Smooth muscle cell (in vitro differentiated cells): ENCODE measurements around the gene EPB41L2. TPM values are rescaled to one million over a fixed set of nuclear protein-coding genes. Genes with fewer than 3 reads are reported as not detected.
A peak's percentile ranks its signal among the peaks of the same experiment; 100 is the strongest.

ENCODE experiments used
- DNase-seq: peaks from one replicate; lab custom pipeline; 2025; ENCODE audit not compliant: unreplicated experiment; lab: John Stamatoyannopoulos, UW
- H2AFZ ChIP-seq: fragments of 200-600 bp; sonication (generic); 2 replicates; pipeline ENCODE4 v1.6.0; 2016; ENCODE audit warnings: antibody characterized with exemption, low read depth, mild to moderate bottlenecking
- H3F3A ChIP-seq: fragments of 200-600 bp; sonication (generic); 2 replicates; pipeline ENCODE4 v1.6.0; 2017; ENCODE audit warnings: antibody characterized with exemption, low read depth
- H3K27ac ChIP-seq: fragments of 200-600 bp; sonication (generic); 2 replicates; pipeline ENCODE4 v1.5.1; 2016; ENCODE audit warnings: low read depth, mild to moderate bottlenecking
- H3K27me3 ChIP-seq: fragments of 200-600 bp; sonication (generic); 2 replicates; pipeline ENCODE4 v1.6.1; 2016; ENCODE audit warnings: low read depth, mild to moderate bottlenecking
- H3K36me3 ChIP-seq: fragments of 200-600 bp; sonication (generic); 2 replicates; pipeline ENCODE4 v1.5.1; 2016; ENCODE audit warnings: low read depth
- H3K4me1 ChIP-seq: fragments of 200-600 bp; sonication (generic); 2 replicates; pipeline ENCODE4 v1.5.1; 2016; ENCODE audit warnings: low read depth
- H3K4me2 ChIP-seq: fragments of 200-600 bp; sonication (generic); 2 replicates; pipeline ENCODE4 v1.6.0; 2016; ENCODE audit warnings: mild to moderate bottlenecking
- H3K4me3 ChIP-seq: fragments of 200-600 bp; sonication (generic); 2 replicates; pipeline ENCODE4 v1.5.1; 2016; ENCODE audit warnings: mild to moderate bottlenecking
- H3K79me2 ChIP-seq: fragments of 200-600 bp; sonication (generic); 2 replicates; pipeline ENCODE4 v1.6.0; 2016; ENCODE audit warnings: low read depth, mild to moderate bottlenecking
- H3K9ac ChIP-seq: fragments of 200-600 bp; sonication (generic); 2 replicates; pipeline ENCODE4 v1.6.0; 2016; ENCODE audit warnings: low read depth
- H3K9me3 ChIP-seq: fragments of 200-600 bp; sonication (generic); replicated peaks from 2 replicates; pipeline ENCODE4 v1.5.1; 2016; ENCODE audit warnings: low read depth
- H4K20me1 ChIP-seq: fragments of 200-600 bp; sonication (generic); 2 replicates; pipeline ENCODE4 v1.6.0; 2016; ENCODE audit warnings: low read depth
- WGBS: methylation state at CpG from one replicate; pipeline ENCODE4 v1.1.7; 2016; ENCODE audit warnings: low lambda C conversion rate; 5-methylcytosine and 5-hydroxymethylcytosine counted together
- polyA plus RNA-seq: library from polyadenylated mRNA; unstranded; fragments of >200 nt; fragmentation: Nextera tagmentation; extraction: Ambion mirVana; gene quantifications from 2 replicates; pipeline ENCODE4 v1.2.1, GENCODE V29; 2016
- total RNA-seq: library from RNA; depleted of rRNA; stranded (reverse); fragments of >200 nt; gene quantifications from 2 replicates; pipeline ENCODE4 v1.2.3, GENCODE V29; 2014
- TF ChIP-seq, protein P1 (sequence below): fragments of 200-600 bp; sonication (generic); IDR thresholded peaks from 2 replicates; pipeline ENCODE4 v1.5.1; 2017; ENCODE audit warnings: borderline replicate concordance, mild to moderate bottlenecking, antibody characterized with exemption; ENCODE audit not compliant: insufficient read depth, poor library complexity, severe bottlenecking

The EPB41L2 gene
- total and polyA plus RNA-seq, 2 experiments from 2014 or later = 40.2 to 44.6 TPM

DNA sequence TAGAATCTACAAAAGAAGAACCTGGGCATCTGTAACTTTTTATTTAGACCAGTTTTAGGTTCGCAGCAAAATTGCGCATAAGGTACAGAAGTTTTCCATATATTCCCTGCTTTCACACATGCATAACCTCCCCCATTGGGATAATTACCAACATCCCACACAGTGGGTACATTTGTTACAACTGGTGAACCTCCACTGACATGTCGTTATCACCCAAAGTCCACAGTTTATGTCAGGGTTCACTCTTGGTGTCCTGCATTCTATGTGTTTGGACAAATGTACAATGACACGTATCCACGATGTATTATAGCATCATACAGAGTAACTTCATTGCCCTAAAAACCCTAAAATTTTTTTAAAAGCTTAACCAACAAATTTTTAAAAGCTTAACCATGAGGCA is 126.1 kb downstream of the EPB41L2 start:
- WGBS = 88% methylated on average over 5 of the region's 5 CpGs
- Histone ChIP-seq H3K27ac (no peak overlapping the region), H3K4me1 (peaks cover 47% of the 10 kb centered on the region), H4K20me1 (peaks cover 22% of the 10 kb centered on the region), H3K79me2 (peaks cover under 1% of the 10 kb centered on the region), H3F3A (peaks cover 6% of the 10 kb centered on the region), H2AFZ (no peak overlapping the region), H3K9ac (no peak overlapping the region), H3K4me3 (no peak overlapping the region), H3K27me3 (no peaks in the 10 kb centered on the region), H3K4me2 (no peak overlapping the region), H3K9me3 (no peaks in the 10 kb centered on the region), H3K36me3 (no peaks in the 10 kb centered on the region)
- no peak for DNase-seq
- TF ChIP-seq, protein P1, sequence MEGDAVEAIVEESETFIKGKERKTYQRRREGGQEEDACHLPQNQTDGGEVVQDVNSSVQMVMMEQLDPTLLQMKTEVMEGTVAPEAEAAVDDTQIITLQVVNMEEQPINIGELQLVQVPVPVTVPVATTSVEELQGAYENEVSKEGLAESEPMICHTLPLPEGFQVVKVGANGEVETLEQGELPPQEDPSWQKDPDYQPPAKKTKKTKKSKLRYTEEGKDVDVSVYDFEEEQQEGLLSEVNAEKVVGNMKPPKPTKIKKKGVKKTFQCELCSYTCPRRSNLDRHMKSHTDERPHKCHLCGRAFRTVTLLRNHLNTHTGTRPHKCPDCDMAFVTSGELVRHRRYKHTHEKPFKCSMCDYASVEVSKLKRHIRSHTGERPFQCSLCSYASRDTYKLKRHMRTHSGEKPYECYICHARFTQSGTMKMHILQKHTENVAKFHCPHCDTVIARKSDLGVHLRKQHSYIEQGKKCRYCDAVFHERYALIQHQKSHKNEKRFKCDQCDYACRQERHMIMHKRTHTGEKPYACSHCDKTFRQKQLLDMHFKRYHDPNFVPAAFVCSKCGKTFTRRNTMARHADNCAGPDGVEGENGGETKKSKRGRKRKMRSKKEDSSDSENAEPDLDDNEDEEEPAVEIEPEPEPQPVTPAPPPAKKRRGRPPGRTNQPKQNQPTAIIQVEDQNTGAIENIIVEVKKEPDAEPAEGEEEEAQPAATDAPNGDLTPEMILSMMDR = no peak

DNA sequence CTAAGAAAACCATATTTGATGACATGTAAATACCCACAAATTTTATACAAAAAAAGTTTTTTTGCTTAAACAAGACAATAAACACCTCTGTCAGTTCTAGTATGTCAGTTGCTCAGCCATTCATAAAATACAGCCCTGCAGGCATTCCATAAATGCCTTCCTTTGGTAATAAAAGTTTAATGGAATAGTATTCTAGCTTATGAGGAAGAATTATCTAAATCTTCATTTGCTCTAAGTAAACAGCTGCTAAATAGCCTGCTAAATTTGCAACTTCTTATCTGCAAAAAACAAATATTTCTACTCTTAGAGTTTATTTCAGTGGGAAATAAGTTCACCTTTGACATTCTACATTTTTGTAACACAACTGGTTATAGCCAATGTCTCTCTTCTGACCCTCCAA is 127.1 kb downstream of the EPB41L2 start:
- H3K4me1 ChIP-seq = peaks cover 47% of the 10 kb centered on the region
- peak overlapping the region; percentile 74 for H3K4me2 ChIP-seq
- TF ChIP-seq, protein P1 = no peak

DNA sequence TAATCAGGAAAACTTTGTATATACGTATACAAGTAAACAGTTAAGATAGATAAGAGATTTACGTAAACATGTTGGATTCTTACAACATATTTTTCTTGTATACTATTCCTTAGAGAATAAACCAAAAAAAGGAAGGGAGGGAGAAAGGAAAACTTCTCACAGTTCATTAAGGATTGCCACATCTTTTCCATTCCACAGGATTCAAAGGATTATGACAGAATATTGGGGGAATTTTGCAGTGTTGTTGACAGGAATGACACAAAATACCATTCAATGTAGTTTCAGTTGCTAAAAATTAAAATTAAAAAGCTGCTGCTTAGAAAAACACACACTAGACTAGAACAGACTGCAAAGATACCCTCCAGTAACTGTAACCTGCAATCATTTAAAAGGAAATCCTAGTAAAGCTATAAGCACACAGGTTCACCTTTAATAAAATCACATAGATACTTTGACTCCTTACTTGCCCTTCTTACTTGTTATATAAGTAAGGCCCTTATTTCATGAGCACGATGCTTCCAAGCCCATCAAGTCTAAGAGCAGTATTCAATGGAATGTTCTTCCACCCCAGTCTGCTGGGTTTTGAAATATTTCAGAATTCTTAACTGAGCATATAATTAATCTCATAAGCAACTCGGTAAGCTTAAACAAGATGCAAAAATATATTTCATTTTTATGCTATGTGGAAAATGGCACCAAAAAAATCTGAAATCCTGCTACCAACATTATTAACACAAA is 128.0 kb downstream of the EPB41L2 start:
- Histone ChIP-seq H3K9me3 (no peaks in the 10 kb centered on the region), H3F3A (peaks cover 6% of the 10 kb centered on the region), H3K79me2 (peaks cover 12% of the 10 kb centered on the region), H3K27me3 (no peaks in the 10 kb centered on the region), H4K20me1 (peaks cover 22% of the 10 kb centered on the region), H3K4me3 (no peak overlapping the region), H3K9ac (no peak overlapping the region), H2AFZ (no peak overlapping the region), H3K36me3 (no peaks in the 10 kb centered on the region), H3K4me1 (peaks cover 47% of the 10 kb centered on the region), H3K4me2 (peak overlapping the region; percentile 74), H3K27ac (peak overlapping the region; percentile 51)
- TF ChIP-seq, protein P1 = no peak
- DNase-seq = no peak
- 41% methylated on average over 4 of the region's 4 CpGs for WGBS

More for the DNA sequence above, 127.1 kb downstream of the EPB41L2 start:
- no peak for DNase-seq
- Histone ChIP-seq H3K4me3 (no peak overlapping the region), H3K27me3 (no peaks in the 10 kb centered on the region), H4K20me1 (peaks cover 22% of the 10 kb centered on the region), H2AFZ (no peak overlapping the region), H3F3A (peaks cover 6% of the 10 kb centered on the region), H3K36me3 (no peaks in the 10 kb centered on the region), H3K9ac (no peak overlapping the region), H3K79me2 (peaks cover 10% of the 10 kb centered on the region), H3K27ac (peak overlapping the region; percentile 1), H3K9me3 (no peaks in the 10 kb centered on the region)
